GM12891 (cell line): Measurements from ENCODE around the gene CPNE7.

Experiments used
- SPI1 ChIP-seq: IDR thresholded peaks from 2 replicates; pipeline ENCODE4 v1.6.1; 2011; ENCODE audit warnings: low read depth, low read length, control low read depth
- TAF1 ChIP-seq: IDR thresholded peaks from 2 replicates; pipeline ENCODE4 v1.6.1; 2011; ENCODE audit warnings: low read depth, low read length, control low read depth

DNA sequence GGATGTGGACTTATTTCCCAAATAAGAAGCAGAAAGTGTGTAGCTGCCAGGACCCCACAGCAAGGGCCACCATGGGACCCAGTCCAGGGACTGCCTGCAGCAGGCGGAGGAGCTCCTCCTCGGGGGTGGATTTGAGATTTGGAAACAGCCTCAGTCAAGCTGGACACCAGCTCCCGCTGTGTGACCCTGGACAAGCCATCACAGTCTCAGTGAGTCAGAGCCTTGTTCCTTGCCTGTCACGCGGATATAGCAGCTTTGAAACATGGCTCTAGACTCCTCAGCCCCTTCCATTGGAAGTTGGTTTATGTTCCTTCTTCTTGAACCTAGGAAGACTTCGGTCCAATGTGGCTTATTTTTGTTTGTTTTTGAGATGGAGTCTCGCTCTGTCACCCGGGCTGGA is 25.4 kb downstream of the CPNE7 start:
- TF ChIP-seq TAF1 = no peak
- no peak for TF ChIP-seq SPI1
